GM13977 (cell line): ENCODE measurements around the gene RAB3GAP1.

ENCODE experiments used
- DNase-seq: peaks from one replicate; pipeline ENCODE4 v3.0.0; 2012; ENCODE audit warnings: low spot score
- CTCF ChIP-seq: IDR thresholded peaks from 2 replicates; pipeline ENCODE4 v1.5.1; 2012; ENCODE audit warnings: mild to moderate bottlenecking, control low read depth; ENCODE audit not compliant: insufficient read depth; ENCODE audit errors: extremely low read depth, missing control alignments
- in situ Hi-C: fragments of 300-500 bp; cut with MboI; formaldehyde crosslinking; loops from one replicate; pipeline ENCODE4 v1.12.0; 2022; ENCODE audit warnings: low sequenced_read_pairs, low pct_unique_long_range_greater_than_20kb, mixed read lengths, inconsistent platforms; ENCODE audit not compliant: unreplicated experiment

Gene RAB3GAP1

GRCh38 chr2:135219226-135219625 lies 167.1 kb downstream of the RAB3GAP1 start:
- in situ Hi-C loops = no loop called here

More at GRCh38 chr2:135219226-135219625, 167.1 kb downstream of the RAB3GAP1 start:
- TF ChIP-seq CTCF = no peak
- no peak for DNase-seq
